NCI-H2227 (cell line): ENCODE measurements around the gene SERPINB6.
"Not testable (repeated sequence)": the region's sequence is repeated elsewhere in the genome, so short reads cannot be mapped to it uniquely, and the experiment has no call there.

ENCODE experiments used
- DNase-seq: peaks from one replicate; lab custom pipeline; 2025; ENCODE audit not compliant: unreplicated experiment; lab: John Stamatoyannopoulos, UW

Gene SERPINB6

DNA sequence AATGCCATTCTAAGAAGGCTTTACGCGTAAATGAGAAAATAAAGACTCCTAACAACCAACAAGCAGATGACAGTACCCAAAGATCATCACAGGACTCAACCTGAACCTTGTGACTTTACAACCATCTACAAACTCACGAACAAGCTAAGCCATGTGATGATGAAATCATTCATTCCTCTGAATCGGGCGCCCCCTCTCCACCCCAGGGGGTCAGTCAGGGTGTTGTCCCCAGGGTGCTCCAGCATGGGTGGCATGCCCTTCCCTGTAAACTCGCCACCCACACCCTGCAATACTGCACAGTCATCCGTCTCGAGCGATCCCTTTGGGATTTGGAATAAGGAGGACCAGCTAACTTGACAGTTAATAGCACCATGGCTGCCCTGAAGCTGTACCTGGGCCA, 12.6 kb downstream of the SERPINB6 start:
- no peak for DNase-seq

- DNase-seq = no peak
Measured at GRCh38 chr6:2958331-2958711, 13.0 kb downstream of the SERPINB6 start.

DNA sequence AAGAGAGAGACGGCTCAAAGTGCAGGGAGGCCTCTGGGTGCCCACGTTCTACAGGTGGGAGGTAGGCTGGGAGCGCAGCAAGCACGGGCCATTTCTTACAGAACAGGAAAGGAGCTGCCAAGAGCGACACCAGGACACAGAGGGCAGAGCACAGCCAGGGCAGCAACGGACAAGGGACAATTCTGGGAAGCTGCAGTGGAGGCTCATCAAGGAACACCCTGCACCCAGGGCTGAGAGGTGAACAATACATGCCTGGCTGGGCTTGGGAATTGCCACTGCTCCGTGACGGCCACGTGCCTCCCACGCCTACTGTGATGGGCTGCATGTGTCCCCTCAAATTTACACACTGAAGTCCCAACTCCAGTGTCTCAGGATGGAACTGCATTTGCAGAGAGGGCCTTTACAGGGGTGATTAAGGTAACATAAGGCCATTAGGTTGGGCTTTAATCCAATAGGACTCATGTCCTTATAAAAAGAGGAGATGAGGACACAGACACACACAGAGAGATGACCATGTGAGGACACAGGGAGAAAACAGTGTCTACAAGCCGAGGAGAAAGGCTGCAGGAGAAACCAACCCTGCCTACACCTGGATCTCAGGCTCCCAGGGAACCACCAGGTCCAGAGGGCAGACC, 13.6 kb downstream of the SERPINB6 start:
- DNase-seq = no peak

DNA sequence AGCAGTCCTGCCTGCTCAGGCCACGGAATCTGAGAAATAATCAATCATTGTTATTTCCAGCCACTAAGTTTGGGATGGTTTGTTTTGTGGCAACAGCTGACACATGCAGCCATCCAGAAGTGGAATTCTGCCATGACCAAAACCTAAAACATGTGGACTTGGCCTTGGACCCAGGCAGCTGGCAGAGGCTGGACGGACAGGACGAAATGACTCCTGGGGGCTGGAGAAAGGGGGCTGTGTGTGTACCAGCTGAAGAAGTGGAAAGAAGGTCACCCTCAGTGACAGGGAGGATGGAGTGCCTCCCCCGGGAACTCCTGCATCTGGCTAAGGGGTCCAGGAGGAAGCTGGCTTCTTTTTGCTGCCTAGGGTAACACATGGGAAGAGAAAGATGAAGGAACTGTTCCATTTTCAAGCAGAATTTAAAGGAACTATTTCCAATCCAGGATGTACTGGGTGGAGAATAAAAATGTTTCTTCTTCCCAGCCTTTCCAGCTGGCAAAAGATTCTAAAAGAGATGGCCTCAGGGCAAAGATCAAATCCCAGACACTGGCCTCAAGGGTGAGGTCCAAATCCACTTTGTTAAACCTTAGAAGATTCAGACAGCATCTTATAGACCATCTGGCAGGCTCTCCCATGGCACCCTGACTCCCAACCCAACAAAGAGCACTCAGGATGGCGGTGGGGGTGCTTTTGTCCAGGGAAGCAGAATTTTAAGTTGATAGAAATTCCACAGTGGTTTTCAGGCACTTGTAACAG, 14.3 kb downstream of the SERPINB6 start:
- DNase-seq = no peak

DNA sequence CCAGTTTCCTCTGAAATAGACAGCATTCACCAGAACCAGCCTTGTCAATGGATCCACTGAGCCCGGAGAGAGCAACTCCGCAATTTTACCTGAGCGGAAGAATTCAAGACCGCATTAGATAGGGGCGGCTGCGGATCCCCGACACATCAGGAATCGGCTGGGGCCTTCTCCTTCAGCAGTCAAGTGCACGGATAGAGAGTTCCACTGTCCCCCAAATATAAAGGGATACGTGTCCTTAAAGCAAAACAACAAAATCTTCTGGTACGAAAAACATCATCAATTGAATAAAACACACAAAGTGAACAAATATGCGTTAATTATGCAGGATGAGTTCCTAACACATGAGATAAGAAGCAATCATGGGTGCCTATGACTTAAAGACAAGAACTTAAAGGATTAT, 18.3 kb downstream of the SERPINB6 start:
- no peak for DNase-seq

- peak; percentile 13 for DNase-seq
Measured at GRCh38 chr6:2952557-2953095, 18.7 kb downstream of the SERPINB6 start.

- no peak for DNase-seq
Measured at GRCh38 chr6:2951728-2952127, 19.6 kb downstream of the SERPINB6 start.

DNA sequence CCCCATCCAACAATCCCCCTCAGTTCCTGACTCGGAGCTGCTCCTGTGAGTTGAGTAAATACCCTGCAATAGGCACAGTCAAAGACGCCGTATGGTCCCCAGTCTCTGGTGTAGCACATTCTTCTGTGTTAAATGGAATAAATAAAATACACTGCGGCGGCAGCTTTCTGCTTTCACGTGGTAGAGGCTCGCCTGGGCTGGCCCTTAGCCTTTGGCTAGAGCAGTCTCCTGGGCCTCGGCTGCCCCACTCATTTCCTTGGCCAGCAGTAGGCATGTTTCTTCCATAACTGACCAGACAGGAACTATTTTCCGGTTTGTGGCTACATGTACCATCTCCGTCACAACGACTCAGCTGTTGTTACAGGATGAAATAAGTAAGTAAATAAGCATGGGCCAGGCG, 20.7 kb downstream of the SERPINB6 start:
- DNase-seq = no peak

DNA sequence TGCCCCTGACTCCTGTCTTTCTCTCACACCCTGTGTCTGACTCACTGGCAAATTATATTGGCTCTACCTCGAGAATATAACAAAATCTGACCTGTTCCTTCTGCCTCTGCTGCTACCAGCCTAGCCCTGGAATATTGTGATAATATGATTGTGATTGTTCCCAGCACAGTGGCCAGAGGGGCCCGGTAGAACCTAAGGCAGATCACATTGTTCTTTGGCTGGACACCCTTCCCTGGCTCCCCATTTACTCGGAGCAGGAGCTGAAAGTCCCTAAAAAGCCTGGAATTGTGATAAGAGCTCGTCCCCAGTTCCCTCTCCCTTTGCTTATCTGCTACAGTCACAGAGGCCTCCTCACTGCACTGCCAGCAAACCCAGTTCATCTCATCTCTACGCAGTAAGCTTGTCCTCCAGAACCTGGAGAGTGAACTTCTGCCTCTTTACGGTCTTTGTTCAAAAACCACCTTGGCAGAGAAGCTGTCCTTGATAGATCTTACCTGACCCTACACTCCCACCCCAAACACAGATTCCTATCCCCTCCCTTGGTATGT, 21.8 kb downstream of the SERPINB6 start:
- DNase-seq = no peak

DNA sequence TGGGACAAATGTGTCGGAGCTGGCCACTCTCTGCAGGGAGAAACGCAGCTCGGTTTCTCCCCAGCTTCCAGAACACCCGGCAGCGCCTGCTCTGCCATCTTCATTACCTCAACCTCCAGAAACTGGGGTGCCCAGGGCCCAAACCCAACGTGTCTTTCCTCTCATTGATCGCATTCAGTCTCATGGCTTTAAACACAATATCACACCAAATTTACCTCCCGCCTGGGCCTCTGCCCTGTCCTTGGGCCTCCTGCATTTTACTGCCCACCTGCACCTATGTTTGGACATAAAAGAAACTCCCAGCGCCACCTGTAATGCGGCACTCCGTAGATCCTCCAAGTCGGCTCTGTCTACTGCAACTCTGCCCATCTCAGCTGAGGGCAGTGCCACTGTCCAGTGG, 22.2 kb downstream of the SERPINB6 start:
- DNase-seq = no peak

DNA sequence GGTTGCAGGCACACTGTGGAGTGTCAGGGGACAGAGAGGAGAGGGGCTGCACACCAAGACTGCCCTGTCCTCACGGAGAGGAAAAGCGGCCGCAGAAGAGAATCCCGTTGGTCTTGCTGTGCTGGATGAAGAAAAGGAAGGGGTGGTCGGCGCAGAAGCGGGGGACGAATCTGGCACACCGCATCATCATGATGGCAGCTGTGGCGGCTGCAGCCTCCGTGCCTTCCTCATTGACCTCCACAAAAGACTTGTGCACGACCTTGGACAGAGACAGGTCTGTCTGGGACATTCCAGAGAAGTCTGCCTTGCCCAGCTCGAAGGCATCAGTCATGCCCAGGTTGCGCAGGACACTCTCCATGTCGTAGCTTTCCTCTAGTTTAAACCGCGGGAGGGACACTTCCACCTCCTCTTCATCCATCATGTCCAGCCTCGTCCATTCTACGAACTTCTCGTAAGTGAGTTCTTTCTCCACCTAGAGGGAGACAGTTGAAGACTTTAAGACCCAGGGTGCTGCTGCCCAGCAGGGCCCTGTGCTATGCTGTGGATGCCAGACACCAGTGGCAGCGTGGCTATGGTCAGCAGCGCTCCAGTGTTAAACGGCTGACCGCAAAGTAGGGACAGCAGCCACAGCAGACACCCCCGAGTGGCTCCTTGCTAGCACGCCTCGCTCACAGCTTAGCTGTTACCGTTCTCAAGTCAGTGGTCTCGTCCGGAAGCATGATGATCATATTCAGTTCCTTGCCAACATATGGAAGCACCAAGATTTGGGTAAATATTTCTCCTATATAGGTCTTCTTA, 22.9 kb downstream of the SERPINB6 start:
- no peak for DNase-seq

GRCh38 chr6:2947445-2947844, 23.9 kb downstream of the SERPINB6 start:
- DNase-seq = no peak

GRCh38 chr6:2945153-2945452, 26.3 kb downstream of the SERPINB6 start:
- no peak for DNase-seq

DNA sequence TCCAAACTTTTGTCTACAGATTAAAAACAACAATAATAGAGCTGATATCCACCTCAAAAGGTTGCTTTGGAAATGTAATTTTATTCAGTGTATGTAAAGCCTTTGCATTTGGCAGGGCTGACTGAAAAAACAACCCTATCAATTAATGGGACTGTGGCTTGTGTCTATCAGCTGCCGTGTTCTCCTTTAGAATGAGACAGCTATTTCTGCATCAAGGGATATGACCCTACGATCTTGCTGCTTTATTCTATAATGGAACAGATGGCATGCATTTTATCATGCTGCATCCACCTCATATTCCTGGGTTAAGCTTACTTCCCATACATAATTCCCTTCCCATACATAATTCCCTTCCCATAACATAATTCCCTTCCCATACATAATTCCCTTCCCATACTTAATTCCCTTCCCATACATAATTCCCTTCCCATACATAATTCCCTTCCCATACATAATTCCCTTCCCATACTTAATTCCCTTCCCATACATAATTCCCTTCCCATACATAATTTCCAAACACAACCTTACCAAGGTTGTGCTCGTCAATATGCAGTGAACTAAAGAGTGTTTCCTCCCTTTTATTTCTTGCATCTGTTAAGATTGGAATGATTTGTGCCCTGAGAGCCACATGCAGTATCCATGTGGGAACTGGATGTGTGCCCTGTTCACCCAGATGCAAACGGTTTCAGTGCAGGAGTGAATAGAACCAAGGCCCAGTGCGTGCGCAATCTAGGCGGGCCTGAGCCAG, 26.8 kb downstream of the SERPINB6 start:
- DNase-seq = no peak

DNA sequence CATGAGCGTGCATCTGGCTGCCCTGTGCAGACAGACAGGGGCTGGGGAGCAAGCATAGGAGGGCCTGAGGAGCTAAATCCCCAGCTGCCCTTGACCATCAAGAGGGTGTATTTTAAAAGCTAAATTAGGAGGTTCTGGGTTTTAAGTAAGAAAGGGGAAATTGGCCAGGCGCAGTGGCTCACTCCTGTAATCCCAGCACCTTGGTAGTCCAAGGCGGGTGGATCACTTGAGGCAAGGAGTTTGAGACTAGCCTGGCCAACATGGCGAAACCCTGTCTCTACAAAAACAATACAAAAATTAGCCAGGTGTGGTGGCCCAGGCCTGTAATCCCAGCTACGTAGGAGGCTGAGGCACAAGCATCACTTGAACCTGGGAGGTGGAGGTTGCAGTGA, 27.8 kb downstream of the SERPINB6 start:
- no peak for DNase-seq

GRCh38 chr6:2942914-2943563, 28.3 kb downstream of the SERPINB6 start:
- no peak for DNase-seq

GRCh38 chr6:2942116-2942515, 29.3 kb downstream of the SERPINB6 start:
- not testable (repeated sequence) for DNase-seq

GRCh38 chr6:2940851-2941250, 30.5 kb downstream of the SERPINB6 start:
- DNase-seq = no peak

DNA sequence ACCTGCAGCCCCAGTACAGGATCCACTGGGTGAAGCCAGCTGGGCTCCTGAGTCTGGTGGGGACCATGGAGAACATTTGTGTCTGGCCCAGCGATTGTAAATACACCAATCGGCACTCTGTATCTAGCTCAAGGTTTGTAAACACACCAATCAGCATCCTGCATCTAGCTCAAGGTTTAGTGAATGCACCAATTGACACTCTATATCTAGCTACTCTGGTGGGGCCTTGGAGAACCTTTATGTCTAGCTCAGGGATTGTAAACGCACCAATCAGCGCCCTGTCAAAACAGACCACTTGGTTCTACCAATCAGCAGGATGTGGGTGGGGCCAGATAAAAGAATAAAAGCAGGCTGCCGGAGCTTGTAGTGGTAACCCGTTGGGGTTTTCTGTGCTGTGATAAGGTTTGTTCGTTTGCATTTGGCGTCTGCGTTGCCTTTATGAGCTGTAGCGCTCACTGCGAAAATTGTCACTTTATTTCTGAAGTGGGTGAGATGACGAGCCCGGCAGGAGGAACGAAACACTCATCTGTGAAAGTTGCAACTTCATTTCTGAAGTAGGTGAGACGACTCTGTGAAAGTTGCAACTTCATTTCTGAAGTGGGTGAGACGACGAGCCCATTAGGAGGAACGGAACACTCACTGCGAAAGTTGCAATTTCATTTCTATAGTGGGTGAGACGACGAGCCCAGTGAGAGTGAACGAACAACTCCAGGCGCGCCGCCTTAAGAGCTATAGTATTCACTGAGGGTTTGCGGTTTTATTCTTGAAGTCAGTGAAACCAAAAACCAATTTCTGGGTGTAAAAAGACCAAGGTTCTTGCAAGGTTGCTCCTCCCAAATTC, 31.1 kb downstream of the SERPINB6 start:
- no peak for DNase-seq
